Measurements from ENCODE around the gene CASP4. TPM values are rescaled to one million over a fixed set of nuclear protein-coding genes. Genes with fewer than 3 reads are reported as not detected.
"Not testable (repeated sequence)": the region's sequence is repeated elsewhere in the genome, so short reads cannot be mapped to it uniquely, and the experiment has no call there.

CASP4 gene
- 46.7 TPM for total RNA-seq (ENCODE audit: insufficient read depth, low replicate concordance)

GRCh38 chr11:104968355-104968855 is at the start of gene CASP4:
CASP4 (minus strand) TSS chr11:104968574; CDS start chr11:104968525, 49 bp downstream.
- peak; percentile 74 for DNase-seq (ENCODE audit: low spot score)

GRCh38 chr11:105007463-105007862 is 39.1 kb upstream of the CASP4 start:
- no peak for DNase-seq (ENCODE audit: low spot score)

GRCh38 chr11:105005451-105005845 is 37.1 kb upstream of the CASP4 start:
- DNase-seq (ENCODE audit: low spot score), result no peak

GRCh38 chr11:105004021-105004420 is 35.6 kb upstream of the CASP4 start:
- no peak for DNase-seq (ENCODE audit: low spot score)

- DNase-seq (ENCODE audit: low spot score), result no peak
These were observed 34.8 kb upstream of the CASP4 start for GRCh38 chr11:105003151-105003550.

GRCh38 chr11:105000797-105001196 is 32.4 kb upstream of the CASP4 start:
- DNase-seq (ENCODE audit: low spot score), result no peak

- no peak for DNase-seq (ENCODE audit: low spot score)
These were observed 31.8 kb upstream of the CASP4 start for GRCh38 chr11:105000167-105000566.

- DNase-seq (ENCODE audit: low spot score), result no peak
These were observed 31.3 kb upstream of the CASP4 start for GRCh38 chr11:104999721-105000120.

- DNase-seq (ENCODE audit: low spot score), result no peak
These were observed 28.9 kb upstream of the CASP4 start for GRCh38 chr11:104997288-104997687.

- DNase-seq (ENCODE audit: low spot score), result no peak
These were observed 26.6 kb upstream of the CASP4 start for GRCh38 chr11:104995001-104995408.

GRCh38 chr11:104992781-104993180 is 24.4 kb upstream of the CASP4 start:
- DNase-seq (ENCODE audit: low spot score), result no peak

GRCh38 chr11:104991994-104992393 is 23.6 kb upstream of the CASP4 start:
- DNase-seq (ENCODE audit: low spot score), result no peak

GRCh38 chr11:104984808-104985207 is 16.4 kb upstream of the CASP4 start:
- DNase-seq (ENCODE audit: low spot score), result no peak

- DNase-seq (ENCODE audit: low spot score), result peak; percentile 2
These were observed 11.5 kb upstream of the CASP4 start for GRCh38 chr11:104979839-104980238.

- DNase-seq (ENCODE audit: low spot score), result no peak
These were observed 5.2 kb upstream of the CASP4 start for GRCh38 chr11:104973616-104974015.

GRCh38 chr11:104972924-104973323 is 4.5 kb upstream of the CASP4 start:
- not testable (repeated sequence) for DNase-seq (ENCODE audit: low spot score)

GRCh38 chr11:104970756-104971155 is 2.4 kb upstream of the CASP4 start:
- no peak for DNase-seq (ENCODE audit: low spot score)

GRCh38 chr11:104968856-104969776 is 742 bp upstream of the CASP4 start:
- DNase-seq (ENCODE audit: low spot score), result peak; percentile 38

- peak; percentile 10 for DNase-seq (ENCODE audit: low spot score)
These were observed 630 bp downstream of the CASP4 start for GRCh38 chr11:104967534-104968354.

GRCh38 chr11:104965735-104966134 is 2.6 kb downstream of the CASP4 start:
- no peak for DNase-seq (ENCODE audit: low spot score)

- DNase-seq (ENCODE audit: low spot score), result no peak
These were observed 4.1 kb downstream of the CASP4 start for GRCh38 chr11:104964247-104964646.

- no peak for DNase-seq (ENCODE audit: low spot score)
These were observed 5.5 kb downstream of the CASP4 start for GRCh38 chr11:104962852-104963251.
